HepG2 (cell line): ENCODE measurements around the gene PALM3. TPM values are rescaled to one million over a fixed set of nuclear protein-coding genes. Genes with fewer than 3 reads are reported as not detected.

Source experiments
- FOXP1 ChIP-seq, 2 experiments: fragments of 450-650 bp in 1 of 2; IDR thresholded peaks; 2 replicates each; pipeline ENCODE4 v1.6.1; 2017 to 2018; ENCODE audit warnings: antibody characterized with exemption in 1 of 2
- MED13 ChIP-seq: sonication (generic); formaldehyde crosslinking; IDR thresholded peaks from 2 replicates; pipeline ENCODE4 v1.5.0; 2020; ENCODE audit warnings: missing genetic modification reagents
- NCOA1 ChIP-seq: sonication (generic); formaldehyde crosslinking; IDR thresholded peaks from 2 replicates; pipeline ENCODE4 v1.9.0; 2021; ENCODE audit warnings: missing genetic modification reagents
- NFE2L1 ChIP-seq: sonication (generic); formaldehyde crosslinking; IDR thresholded peaks from 2 replicates; pipeline ENCODE4 v1.4.0; 2020; ENCODE audit warnings: missing genetic modification reagents, mild to moderate bottlenecking, borderline replicate concordance
- PHF5A ChIP-seq: IDR thresholded peaks from one replicate; pipeline ENCODE4 v1.6.1; 2018; ENCODE audit warnings: low read depth, missing genetic modification reagents; ENCODE audit not compliant: unreplicated experiment
- YY1 ChIP-seq: IDR thresholded peaks from 2 replicates; pipeline ENCODE4 v1.6.1; 2011; ENCODE audit warnings: low read length, low read depth, moderate library complexity, mild to moderate bottlenecking; ENCODE audit not compliant: insufficient read depth, insufficient replicate concordance
- ZNF121 ChIP-seq: sonication (generic); formaldehyde crosslinking; IDR thresholded peaks from 2 replicates; pipeline ENCODE4 v1.5.0; 2020; ENCODE audit warnings: mild to moderate bottlenecking, missing genetic modification reagents
- ZNF660 ChIP-seq: sonication (generic); formaldehyde crosslinking; IDR thresholded peaks from 2 replicates; pipeline ENCODE4 v1.5.1; 2020; ENCODE audit warnings: mild to moderate bottlenecking, low read depth, missing genetic modification reagents, borderline replicate concordance
- ZNF768 ChIP-seq: sonication (generic); formaldehyde crosslinking; IDR thresholded peaks from 2 replicates; pipeline ENCODE4 v1.4.0; 2020; ENCODE audit warnings: missing genetic modification reagents
- ZSCAN12 ChIP-seq: sonication (generic); formaldehyde crosslinking; IDR thresholded peaks from 2 replicates; pipeline ENCODE4 v1.9.0; 2021; ENCODE audit warnings: mild to moderate bottlenecking, missing genetic modification reagents
- polyA plus RNA-seq, 8 experiments: library from polyadenylated mRNA; depleted of rRNA in 3 of 8; stranded (reverse) in 7 of 8; unstranded in 1 of 8; fragments of >200 nt; fragmentation: Illumina TruSeq in 4 of 8; extraction: Trizol in 4 of 8; gene quantifications; 2 replicates each; pipeline versions ENCODE4 v1.2.1 to v1.2.3, GENCODE V29; 2011 to 2016; ENCODE audit warnings: low read depth in 4 of 8, missing spikeins in 1 of 8, mixed read lengths in 1 of 8; ENCODE audit not compliant: insufficient read depth in 1 of 8
- total RNA-seq, 5 experiments: library from RNA; depleted of rRNA; stranded (reverse); fragments of >200 nt; fragmentation: Illumina TruSeq; extraction: Trizol; gene quantifications; 2 replicates each; pipeline ENCODE4 v1.2.3, GENCODE V29; 2016; ENCODE audit warnings: low read depth in 1 of 5
- TF ChIP-seq, protein P1 (sequence below): sonication (generic); formaldehyde crosslinking; IDR thresholded peaks from 2 replicates; pipeline ENCODE4 v1.5.0; 2020; ENCODE audit warnings: mild to moderate bottlenecking, missing genetic modification reagents
- TF ChIP-seq, protein P2 (sequence below): sonication (generic); formaldehyde crosslinking; IDR thresholded peaks from 2 replicates; pipeline ENCODE4 v1.5.0; 2020; ENCODE audit warnings: missing genetic modification reagents
- TF ChIP-seq, protein P3 (sequence below): sonication (generic); formaldehyde crosslinking; IDR thresholded peaks from 2 replicates; pipeline ENCODE4 v1.8.1; 2022; ENCODE audit warnings: low read depth, mild to moderate bottlenecking, missing genetic modification reagents
- TF ChIP-seq, protein P4 (sequence below): sonication (generic); IDR thresholded peaks from 2 replicates; pipeline ENCODE4 v1.6.1; 2016; ENCODE audit warnings: low read depth, borderline replicate concordance
- TF ChIP-seq, protein P5 (sequence below): sonication (generic); formaldehyde crosslinking; IDR thresholded peaks from 2 replicates; pipeline ENCODE4 v1.5.1; 2020; ENCODE audit warnings: mild to moderate bottlenecking, missing genetic modification reagents, borderline replicate concordance

The PALM3 gene
- total and polyA plus RNA-seq, 2 of the 13 experiments (the other 11 are each of a cell fraction or from before 2014, with no cell fraction given), result 0.79 to 2.4 TPM

DNA sequence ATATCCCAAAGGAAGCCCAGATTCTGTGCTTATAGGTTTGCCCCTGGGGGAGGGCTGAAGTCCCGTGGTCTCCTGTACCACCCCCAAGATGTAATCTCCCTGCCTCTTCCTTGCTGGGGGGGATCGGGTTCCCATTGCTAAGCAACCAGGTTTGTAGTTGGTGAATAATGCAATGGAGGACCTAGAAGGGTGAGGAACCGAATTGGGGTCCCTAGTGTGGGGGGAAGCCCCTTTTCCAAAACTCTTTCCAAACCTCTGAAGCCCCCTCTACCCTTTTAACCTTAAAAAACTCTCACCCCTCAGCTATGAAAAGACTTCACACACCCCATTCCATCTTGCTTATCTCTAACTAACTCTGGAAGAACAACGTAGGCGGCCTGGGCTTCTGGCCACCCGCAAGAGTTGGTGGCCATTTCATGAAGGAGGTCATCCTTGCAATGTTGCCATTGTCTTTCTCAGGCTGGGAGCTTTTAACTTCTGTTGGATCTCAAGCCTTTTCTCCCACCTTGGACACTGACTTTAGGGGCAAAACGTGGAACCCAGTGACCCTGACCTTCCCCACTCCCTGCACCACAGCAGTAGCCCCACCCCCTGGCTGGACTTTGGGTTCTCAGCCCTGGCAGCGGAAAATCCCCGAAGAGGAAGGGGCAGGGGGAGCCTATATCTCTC, 661 bp downstream of the PALM3 start (continued):
- no peak for TF ChIP-seq PHF5A (CRISPR knock-in tag)
- TF ChIP-seq NFE2L1 (CRISPR knock-in tag), result no peak
- TF ChIP-seq, protein P1, sequence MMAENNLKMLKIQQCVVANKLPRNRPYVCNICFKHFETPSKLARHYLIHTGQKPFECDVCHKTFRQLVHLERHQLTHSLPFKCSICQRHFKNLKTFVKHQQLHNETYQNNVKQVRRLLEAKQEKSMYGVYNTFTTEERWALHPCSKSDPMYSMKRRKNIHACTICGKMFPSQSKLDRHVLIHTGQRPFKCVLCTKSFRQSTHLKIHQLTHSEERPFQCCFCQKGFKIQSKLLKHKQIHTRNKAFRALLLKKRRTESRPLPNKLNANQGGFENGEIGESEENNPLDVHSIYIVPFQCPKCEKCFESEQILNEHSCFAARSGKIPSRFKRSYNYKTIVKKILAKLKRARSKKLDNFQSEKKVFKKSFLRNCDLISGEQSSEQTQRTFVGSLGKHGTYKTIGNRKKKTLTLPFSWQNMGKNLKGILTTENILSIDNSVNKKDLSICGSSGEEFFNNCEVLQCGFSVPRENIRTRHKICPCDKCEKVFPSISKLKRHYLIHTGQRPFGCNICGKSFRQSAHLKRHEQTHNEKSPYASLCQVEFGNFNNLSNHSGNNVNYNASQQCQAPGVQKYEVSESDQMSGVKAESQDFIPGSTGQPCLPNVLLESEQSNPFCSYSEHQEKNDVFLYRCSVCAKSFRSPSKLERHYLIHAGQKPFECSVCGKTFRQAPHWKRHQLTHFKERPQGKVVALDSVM (CRISPR knock-in tag), result no peak
- TF ChIP-seq, protein P2, sequence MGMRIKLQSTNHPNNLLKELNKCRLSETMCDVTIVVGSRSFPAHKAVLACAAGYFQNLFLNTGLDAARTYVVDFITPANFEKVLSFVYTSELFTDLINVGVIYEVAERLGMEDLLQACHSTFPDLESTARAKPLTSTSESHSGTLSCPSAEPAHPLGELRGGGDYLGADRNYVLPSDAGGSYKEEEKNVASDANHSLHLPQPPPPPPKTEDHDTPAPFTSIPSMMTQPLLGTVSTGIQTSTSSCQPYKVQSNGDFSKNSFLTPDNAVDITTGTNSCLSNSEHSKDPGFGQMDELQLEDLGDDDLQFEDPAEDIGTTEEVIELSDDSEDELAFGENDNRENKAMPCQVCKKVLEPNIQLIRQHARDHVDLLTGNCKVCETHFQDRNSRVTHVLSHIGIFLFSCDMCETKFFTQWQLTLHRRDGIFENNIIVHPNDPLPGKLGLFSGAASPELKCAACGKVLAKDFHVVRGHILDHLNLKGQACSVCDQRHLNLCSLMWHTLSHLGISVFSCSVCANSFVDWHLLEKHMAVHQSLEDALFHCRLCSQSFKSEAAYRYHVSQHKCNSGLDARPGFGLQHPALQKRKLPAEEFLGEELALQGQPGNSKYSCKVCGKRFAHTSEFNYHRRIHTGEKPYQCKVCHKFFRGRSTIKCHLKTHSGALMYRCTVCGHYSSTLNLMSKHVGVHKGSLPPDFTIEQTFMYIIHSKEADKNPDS (CRISPR knock-in tag), result no peak
- no peak for TF ChIP-seq NCOA1
- TF ChIP-seq FOXP1 (IDR thresholded peaks at IDR 0.05), result no peak
- TF ChIP-seq FOXP1 (CRISPR knock-in tag; IDR thresholded peaks at IDR 0.05), result 0 out of 2 replicates have a peak, but pooled peaks have one; percentile 10
- TF ChIP-seq ZSCAN12, result no peak
- TF ChIP-seq ZNF660 (CRISPR knock-in tag), result no peak
- TF ChIP-seq ZNF768 (CRISPR knock-in tag), result no peak
- TF ChIP-seq, protein P3, sequence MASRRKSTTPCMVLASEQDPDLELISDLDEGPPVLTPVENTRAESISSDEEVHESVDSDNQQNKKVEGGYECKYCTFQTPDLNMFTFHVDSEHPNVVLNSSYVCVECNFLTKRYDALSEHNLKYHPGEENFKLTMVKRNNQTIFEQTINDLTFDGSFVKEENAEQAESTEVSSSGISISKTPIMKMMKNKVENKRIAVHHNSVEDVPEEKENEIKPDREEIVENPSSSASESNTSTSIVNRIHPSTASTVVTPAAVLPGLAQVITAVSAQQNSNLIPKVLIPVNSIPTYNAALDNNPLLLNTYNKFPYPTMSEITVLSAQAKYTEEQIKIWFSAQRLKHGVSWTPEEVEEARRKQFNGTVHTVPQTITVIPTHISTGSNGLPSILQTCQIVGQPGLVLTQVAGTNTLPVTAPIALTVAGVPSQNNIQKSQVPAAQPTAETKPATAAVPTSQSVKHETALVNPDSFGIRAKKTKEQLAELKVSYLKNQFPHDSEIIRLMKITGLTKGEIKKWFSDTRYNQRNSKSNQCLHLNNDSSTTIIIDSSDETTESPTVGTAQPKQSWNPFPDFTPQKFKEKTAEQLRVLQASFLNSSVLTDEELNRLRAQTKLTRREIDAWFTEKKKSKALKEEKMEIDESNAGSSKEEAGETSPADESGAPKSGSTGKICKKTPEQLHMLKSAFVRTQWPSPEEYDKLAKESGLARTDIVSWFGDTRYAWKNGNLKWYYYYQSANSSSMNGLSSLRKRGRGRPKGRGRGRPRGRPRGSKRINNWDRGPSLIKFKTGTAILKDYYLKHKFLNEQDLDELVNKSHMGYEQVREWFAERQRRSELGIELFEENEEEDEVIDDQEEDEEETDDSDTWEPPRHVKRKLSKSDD, result no peak
- TF ChIP-seq, protein P4, sequence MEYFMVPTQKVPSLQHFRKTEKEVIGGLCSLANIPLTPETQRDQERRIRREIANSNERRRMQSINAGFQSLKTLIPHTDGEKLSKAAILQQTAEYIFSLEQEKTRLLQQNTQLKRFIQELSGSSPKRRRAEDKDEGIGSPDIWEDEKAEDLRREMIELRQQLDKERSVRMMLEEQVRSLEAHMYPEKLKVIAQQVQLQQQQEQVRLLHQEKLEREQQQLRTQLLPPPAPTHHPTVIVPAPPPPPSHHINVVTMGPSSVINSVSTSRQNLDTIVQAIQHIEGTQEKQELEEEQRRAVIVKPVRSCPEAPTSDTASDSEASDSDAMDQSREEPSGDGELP, result no peak
- TF ChIP-seq, protein P5, sequence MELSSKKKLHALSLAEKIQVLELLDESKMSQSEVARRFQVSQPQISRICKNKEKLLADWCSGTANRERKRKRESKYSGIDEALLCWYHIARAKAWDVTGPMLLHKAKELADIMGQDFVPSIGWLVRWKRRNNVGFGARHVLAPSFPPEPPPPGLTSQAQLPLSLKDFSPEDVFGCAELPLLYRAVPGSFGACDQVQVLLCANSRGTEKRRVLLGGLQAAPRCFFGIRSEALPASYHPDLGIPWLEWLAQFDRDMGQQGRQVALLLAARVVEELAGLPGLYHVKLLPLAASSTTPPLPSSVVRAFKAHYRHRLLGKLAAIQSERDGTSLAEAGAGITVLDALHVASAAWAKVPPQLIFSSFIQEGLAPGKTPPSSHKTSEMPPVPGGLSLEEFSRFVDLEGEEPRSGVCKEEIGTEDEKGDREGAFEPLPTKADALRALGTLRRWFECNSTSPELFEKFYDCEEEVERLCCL, result no peak
- no peak for TF ChIP-seq YY1
- no peak for TF ChIP-seq MED13
- no peak for TF ChIP-seq ZNF121
